Measurements from ENCODE around the gene OPRPN.

Gene OPRPN, protein sequence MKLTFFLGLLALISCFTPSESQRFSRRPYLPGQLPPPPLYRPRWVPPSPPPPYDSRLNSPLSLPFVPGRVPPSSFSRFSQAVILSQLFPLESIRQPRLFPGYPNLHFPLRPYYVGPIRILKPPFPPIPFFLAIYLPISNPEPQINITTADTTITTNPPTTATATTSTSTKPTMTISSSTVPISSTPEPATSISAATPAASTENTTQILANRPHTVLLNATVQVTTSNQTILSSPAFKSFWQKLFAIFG

DNA sequence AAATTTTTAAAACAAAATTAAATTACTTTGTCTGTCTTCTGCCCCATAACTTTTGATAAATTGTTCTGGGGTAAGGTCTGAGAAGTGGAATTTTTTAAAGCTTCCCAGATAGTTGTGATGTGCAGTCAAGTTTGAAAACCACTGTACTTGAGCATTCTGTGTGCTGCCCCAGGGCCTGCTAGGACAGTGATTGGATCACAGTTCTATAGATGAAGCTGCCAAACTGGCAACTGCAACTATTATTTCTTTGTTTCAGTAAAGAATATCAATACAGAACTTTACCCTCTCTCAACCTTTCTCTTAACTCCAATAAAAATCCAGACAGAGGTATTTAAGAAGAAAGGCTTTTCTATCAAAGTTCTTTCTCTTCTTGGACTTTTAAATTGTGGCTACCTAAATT, at the start of gene OPRPN:
TSS of gene OPRPN (plus strand) at position 361 of the 400 bp plus-strand sequence. CDS start 1,346 bp downstream, outside the sequence.
- no peak for DNase-seq (ENCODE audit: low read depth in 2 of 2)

DNA sequence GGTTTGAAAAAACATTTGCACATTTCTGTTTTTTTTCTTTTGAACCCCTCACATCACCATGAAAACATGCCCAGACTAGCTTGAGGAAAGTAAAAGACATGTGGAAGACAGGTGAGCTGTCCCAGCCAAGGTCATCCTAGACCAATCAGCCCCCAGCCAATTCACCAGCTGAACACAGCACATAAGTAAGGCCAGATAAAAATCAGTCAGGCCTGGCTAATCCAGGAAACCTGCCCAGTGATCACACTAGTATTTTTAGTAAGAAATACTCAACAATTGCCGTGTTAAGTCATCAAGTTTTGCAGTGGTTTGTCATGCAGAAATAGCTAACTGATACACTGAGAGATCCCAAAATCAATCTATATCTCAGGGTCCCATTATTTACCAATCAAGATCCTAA, 41.6 kb upstream of the OPRPN start:
- no peak for DNase-seq (ENCODE audit: low read depth in 2 of 2)

DNA sequence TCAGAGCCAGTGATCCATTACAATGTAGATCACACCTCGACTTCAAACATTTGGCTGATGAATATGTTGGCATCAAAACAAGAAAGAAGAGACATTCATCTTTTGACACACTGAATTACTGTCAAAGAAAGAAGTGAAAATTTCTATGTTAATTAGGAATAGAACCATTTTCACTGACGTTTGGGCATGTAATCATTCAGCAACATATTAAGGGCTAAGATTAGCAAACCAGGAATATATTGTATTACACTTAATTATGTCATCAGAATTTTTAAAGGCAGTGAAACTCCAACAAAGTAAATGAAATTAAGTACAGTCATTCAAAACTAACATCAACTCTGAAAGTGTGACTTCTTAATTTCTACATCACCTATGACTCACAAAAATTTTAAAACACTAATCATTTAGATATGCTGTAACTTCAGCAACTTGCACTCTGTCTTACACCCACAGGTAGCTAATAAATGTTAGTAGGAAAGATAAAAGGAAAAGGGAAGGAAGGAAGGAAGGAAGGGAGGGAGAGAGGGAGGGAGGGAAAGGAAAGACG, 38.6 kb upstream of the OPRPN start:
- no peak for DNase-seq (ENCODE audit: low read depth in 2 of 2)

DNA sequence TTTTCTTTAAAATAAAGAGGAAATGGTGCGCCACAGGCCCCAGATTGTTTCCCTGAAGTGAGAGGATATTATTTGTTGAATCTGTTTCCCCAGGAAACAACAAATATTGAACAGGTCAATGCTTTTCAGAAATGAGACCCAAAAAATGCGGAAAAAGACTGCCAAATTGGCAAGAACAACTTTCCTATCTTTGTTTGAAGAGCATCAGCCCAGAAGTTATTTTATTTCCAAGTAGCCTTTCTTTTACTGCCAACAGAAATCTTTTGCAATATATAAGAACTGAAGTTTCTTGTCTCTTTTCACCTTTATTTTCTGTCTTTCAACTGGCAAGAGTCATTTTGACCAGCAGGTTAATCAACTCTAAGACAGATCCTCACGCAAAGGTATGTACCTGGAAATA, 37.3 kb upstream of the OPRPN start, which contains the start of gene SMR3A:
TSS of gene SMR3A (plus strand) at position 301 of the 400 bp plus-strand sequence. CDS start 1,356 bp downstream, outside the sequence.
- no peak for DNase-seq (ENCODE audit: low read depth in 2 of 2)

DNA sequence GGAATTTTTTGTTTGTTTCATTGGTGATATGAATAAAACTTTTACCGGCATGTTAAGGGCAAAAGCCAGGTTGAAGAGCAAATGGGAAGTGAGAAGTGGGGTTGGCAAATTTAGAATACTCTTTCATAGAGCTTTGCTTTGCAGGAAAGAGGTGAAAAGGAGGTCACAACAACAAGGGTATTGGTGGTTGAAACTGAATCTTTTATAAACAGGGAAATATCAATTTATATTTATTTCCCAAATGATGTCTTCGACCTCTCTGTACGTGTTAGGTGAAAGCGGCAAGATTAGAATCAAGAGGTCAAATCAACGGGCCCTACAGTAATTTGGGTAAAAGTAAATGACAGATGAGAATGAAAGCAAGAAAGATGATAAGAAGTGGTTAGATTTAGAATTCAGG, 33.7 kb upstream of the OPRPN start:
- DNase-seq (ENCODE audit: low read depth in 2 of 2): no peak

DNA sequence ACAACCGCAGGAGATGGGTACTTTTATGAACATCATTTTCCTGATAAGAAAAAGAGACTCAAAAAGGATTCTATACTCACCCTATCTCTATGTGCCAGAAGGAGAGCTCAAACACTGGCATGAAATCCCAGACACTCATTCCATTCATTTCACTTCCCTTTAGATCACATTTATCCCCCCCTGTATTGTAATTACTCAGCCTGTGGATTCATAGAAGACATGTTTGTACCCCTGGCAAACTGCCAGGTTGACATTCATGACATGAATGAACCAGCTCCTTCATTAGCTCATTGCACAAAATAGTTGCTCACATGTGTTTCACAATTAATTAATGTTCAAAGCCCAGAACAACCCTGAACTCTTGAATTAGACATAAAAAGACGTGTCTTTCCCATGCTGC, 32.3 kb upstream of the OPRPN start:
- DNase-seq (ENCODE audit: low read depth in 2 of 2): no peak

DNA sequence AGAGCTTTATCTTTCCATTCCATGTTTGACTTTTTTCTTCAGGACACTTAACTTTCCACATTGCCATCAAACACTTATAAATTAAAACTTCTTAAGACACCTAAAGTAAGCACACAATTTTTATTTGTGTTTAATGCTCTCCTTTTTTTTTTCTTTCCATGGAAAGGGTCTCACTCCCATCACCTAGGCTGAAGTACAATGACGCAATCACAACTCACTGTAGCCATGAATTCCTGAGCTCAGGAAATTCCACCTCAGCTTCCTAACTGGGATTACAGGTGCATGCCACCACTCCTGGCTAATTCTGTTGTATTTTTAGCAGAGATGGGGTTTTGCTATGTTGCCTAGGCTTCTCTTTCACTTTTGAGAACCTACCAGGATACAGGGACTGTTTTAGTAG, 29.9 kb upstream of the OPRPN start:
- no peak for DNase-seq (ENCODE audit: low read depth in 2 of 2)

DNA sequence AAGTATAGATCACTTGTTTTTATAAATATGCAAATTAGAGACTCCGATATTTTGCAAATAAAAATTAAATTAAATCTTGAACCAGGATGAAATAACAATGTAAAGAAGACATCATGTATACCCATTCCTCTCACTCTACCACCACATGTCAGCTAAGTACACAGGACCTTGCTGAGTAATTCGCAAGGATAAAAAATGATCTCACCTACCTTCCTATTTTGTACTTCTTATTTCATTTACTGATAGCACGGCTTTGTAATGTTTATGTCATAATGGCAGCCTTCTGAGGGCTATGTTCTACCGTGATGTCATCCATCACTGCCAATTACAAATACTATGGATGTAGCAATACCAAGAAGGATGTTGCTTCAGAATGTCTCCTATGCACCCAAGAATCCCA, 25.8 kb upstream of the OPRPN start:
- DNase-seq (ENCODE audit: low read depth in 2 of 2): no peak

DNA sequence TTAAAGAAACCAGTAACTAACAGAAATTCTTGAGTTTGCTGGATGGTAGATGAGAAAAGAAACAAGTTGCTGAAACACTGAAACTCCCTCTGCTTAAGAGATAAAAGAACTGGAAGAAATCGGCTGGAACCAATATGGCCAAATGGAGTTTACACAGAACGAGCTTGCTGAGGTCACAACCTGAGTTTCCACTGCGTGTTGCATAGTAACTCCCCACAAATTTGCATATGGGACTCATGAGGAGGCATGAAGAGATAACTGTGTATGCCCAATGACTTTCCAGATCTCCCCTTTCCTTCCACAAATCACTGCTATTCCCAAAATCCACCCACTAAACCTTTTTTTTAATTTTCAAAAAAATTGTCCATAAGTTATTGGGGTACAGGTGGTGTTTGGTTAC, 25.0 kb upstream of the OPRPN start:
- DNase-seq (ENCODE audit: low read depth in 2 of 2): no peak

DNA sequence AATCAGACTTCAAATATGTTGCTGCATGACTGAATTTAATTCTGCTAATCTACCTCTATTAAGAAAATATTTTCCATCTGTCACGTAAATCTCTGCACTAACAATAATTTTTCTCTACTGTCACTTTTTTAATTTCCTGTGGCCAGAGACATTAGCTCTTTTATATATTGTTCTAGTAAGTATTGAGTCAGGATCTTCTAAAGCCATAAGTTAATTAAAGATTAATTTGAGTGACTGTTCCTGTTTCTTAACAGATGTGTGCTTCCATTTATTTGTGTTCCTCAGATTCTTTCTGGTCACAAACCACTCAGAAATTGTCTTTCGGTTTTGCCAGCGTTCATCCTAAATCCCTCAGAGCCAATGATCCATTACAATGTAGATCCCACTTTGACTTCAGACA, 17.2 kb upstream of the OPRPN start:
- no peak for DNase-seq (ENCODE audit: low read depth in 2 of 2)

DNA sequence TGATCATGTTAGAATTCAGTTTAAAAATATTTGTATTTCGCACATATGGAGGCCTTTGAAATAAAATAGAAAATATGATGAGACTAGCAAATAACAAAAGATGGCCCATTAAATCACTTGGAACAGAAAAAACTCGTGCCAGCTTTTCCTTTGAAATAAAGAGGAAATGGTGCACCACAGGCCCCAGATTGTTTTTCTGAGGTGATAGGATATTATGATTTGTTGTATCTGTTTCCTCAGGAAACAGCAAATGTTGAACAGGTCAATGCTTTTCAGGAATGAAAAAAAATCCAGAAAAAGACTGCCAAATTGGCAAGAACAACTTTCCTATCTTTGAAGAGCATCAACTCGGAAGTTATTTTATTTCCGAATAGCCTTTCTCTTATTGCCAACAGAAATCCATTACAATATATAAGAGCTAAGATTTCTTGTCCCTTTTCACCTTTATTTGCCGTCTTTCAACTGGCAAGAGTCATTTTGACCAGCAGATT, 15.0 kb upstream of the OPRPN start, which contains the start of gene SMR3B:
TSS of gene SMR3B (plus strand) at position 441 of the 491 bp plus-strand sequence. CDS start 1,380 bp downstream, outside the sequence.
- DNase-seq (ENCODE audit: low read depth in 2 of 2): no peak

DNA sequence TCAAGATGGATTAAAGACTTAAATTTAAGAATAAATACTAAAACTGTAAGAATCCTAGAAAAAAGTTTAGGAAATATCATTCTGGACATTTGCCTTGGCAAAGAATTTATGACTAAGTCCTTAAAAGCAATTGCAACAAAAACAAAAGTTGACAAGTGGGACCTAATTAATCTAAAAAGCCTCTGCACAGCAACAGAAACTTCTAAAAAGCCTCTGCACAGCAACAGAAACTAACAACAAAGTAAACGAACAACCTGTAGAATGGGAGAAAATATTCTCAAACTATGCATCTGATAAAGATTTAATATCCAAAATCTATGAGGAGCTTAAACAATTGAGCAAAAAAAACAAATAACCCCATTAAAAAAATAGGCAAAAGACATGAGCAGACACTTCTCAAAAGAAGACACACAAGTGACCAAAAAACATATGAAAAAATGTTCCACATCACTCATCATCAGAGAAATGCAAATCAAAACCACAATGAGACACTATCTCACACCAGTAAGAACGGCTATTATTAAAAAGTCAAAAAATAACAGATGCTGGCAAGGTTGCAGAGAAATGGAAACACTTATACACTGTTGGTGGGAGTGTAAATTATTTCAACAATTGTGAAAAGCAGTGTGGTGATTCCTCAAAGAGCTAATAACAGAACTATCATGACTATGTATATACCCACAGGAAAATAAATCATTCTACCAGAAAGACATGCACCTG, 5.5 kb upstream of the OPRPN start:
- DNase-seq (ENCODE audit: low read depth in 2 of 2): no peak

DNA sequence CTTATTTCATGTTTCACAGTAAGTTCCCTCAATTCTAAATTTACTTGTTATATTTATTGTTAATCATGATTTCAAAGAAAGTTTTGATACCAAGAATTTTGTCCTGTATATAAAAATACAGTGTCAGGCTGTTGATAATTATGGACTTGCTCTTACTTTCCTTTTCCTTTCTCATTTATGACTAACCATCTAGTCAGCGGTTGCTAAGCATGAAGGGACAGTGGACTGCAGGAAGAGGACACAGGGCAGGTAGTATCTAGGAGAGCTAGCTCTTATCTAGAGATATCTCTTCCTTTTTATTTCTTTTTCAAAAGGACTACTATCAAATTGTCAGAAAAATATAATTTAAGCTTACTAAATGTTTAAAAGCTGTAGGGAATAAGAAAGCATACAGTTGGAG, 1.6 kb downstream of the OPRPN start:
- DNase-seq (ENCODE audit: low read depth in 2 of 2): no peak

DNA sequence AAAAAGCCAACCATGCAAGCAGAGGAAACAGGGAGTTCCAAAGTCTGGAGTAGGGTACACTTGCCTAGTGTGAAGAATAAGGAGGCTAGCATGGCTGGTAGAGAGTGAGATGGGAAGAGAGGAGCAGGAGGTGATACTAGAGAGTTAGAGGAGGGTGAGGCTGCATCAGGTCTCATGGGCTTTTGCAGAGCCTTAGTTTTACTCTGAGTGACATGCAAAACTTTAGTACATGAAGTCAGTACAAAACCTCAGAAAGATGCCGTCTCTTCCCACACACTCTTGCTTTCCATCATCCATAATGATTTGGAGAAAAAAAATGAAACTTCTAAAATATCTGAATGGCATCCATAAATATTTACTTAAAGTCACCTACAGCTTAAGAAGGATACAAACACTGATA, 5.0 kb downstream of the OPRPN start:
- DNase-seq (ENCODE audit: low read depth in 2 of 2): no peak

DNA sequence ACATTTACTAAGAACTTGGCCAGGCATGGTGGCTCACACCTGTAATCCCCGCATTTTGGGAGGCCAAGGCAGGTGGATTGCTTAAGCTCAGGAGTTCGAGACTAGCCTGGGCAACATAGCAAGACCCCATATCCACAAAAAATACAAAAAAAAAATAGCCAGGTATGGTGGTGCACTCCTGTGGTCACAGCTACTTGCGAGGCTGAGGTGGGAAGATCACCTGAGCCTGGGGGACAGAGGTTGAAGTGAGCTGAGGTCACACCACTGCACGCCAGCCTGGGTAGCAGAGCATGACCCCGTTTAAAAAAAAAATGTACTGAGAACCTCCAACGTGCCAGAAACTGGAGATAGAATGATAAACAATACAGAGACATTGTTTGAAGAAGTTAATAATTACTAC, 8.0 kb downstream of the OPRPN start:
- DNase-seq (ENCODE audit: low read depth in 2 of 2): no peak

DNA sequence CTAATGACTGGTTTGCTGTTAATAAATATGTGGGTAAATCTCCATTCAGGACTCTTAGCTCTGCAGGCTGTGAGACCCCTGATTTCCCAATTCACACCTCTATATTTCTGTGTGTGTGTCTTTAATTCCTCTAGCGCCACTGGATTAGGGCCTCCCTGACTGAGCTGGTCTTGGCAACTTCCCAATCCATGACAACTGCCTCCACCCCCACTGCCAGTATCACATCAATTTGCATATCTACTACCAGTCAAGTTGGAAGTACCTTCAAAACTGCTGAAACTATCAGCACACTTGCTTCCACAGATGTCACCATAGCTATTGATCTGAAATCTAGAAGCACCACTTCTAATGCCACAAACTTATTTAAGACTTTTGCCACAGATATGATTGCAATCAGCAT, 27.6 kb downstream of the OPRPN start:
- DNase-seq (ENCODE audit: low read depth in 2 of 2): no peak

DNA sequence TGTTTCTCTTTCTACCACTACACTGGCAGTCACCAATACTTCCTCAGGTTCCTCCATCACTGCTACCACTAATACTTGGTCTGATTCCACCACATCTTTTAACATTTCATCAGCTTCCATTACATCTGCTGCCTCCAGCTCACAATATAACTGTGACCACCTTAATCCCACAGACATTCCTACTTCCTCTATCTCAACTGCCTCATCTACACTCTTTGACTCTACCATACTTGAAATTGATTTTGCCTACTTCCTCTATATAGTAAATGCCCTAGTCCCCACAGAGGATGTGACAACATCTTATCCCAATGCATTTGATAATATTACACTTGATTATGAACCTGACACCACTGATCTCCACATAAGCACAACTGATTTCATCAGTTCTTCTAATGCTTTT, 29.0 kb downstream of the OPRPN start:
- DNase-seq (ENCODE audit: low read depth in 2 of 2): no peak

DNA sequence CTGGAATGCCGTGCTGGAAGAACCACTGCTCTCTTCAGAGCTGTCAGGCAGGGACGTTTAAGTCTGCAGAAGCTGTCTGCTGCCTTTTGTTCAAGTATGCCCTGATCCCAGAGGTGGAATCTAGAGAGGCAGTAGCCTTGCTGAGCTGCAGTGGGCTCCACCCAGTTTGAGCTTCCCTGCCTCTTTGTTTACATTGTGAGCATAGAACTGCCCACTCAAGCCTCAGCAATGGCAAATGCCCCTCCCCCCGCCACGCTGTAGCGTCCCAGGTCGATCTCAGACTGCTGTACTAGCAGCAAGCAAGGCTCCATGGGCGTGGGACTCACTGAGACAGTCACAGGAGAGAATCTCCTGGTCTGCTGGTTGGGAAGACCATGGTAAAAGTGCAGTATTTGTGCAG, 39.5 kb downstream of the OPRPN start:
- DNase-seq (ENCODE audit: low read depth in 2 of 2): no peak

DNA sequence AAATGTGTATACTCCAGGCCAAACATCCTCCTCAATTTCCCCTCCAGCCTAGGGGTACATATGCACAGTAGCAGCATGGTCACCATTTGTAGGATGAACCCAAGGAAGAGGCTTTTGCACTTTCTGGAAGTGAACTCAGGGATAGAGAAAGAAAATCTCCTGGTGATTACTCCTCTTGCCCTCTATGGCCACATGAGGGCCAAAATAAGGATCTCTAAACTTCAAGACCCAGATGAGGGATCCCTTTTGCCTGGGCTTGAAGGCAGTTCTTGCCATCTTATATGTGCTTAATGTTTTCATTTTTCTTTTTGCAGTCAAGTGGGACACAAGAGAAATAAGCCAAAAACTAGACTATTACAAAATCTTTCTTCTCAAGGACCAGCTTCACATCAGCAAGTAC, 44.7 kb downstream of the OPRPN start:
- DNase-seq (ENCODE audit: low read depth in 2 of 2): no peak

DNA sequence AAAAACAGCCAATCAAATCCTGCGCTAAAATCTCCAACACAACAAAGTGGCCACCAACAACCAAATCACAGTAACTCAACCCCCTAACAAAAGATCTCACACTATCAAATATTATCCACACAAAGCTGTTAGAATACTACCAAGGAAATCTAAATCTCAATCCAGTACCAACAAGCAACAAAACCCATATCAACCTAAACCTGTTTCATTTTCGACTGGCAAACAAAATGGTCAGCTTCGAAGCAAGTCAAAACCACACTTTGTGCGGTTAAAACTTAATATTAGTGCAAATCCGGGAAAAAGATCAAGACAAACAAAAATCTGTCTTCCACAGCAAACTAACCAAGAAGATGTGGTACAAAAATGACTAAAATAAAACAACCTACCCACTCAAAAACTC, 45.6 kb downstream of the OPRPN start:
- DNase-seq (ENCODE audit: low read depth in 2 of 2): no peak

DNA sequence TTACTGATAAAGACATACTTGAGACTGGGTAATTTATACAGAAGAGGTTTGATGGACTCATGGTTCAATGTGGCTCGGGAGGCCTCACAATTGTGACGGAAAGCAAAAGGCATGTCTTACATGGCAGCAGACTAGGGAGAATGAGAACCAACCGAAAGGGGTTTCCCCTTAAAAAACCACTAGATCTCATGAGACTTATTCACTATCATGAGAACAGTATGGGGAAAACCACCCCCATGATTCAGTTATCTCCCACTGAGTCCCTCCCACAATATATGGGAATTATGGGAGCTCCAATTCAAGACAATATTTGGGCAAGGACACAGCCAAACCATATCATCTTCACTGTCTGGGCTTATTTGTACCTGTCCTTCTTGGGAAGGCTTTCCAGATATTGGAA, 51.5 kb downstream of the OPRPN start:
- no peak for DNase-seq (ENCODE audit: low read depth in 2 of 2)

DNA sequence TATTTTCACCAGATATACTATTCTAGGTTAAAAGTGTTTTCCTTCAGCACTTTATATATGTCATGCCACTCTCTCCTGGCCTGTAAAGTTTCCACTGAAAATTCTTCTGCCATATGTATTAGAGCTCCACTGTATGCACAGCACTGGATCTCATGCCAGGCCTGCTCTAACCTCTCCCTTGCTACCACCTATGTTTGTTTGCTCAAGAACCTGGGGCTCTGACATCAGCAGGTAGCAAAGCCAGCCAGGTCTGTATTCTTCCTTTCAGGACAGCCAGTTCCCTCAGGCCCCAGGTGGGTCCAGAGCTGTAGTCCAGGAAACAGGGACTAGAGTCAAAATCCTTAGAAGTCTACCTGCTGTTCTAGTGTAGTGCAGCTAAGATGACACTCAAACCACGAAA, 55.2 kb downstream of the OPRPN start:
- DNase-seq (ENCODE audit: low read depth in 2 of 2): no peak

Data from stimulated activated CD4-positive, alpha-beta T cell treated with anti-CD3 and anti-CD28 coated beads, Interleukin-1b, Interleukin-23, amount 100 ng/mL, for 4 hours (primary cell).